ENCODE measurements around the gene KLC1. TPM values are rescaled to one million over a fixed set of nuclear protein-coding genes. Genes with fewer than 3 reads are reported as not detected.

KLC1 gene
- total and polyA plus RNA-seq, 2 of the 13 experiments (the other 11 are each of a cell fraction or from before 2014, with no cell fraction given) = 53.2 to 63.5 TPM

- Histone ChIP-seq H3K9me3 (ENCODE audit: low read length) (no peaks in the 10 kb centered on the region), H4K20me1 (ENCODE audit: insufficient read depth, low read length) (peaks cover 26% of the 10 kb centered on the region), H3K79me2 (ENCODE audit: insufficient read depth, low read length) (peaks cover 42% of the 10 kb centered on the region), H2AFZ (ENCODE audit: low read length) (no peak overlapping the region), H3K4me2 (ENCODE audit: low read depth, low read length) (peak overlapping the region; percentile 96), H3K27ac (ENCODE audit: extremely low read length, insufficient read depth, low read length) (peak overlapping the region; percentile 87), H3K4me3 (replicated peaks in 1 of 3; ENCODE audit: insufficient read depth in 1 of 3, low read depth in 2 of 3, low read length in 3 of 3) (peak overlapping the region; percentile 86 to 99 (median 98)), H3K9ac (ENCODE audit: insufficient read depth, low read depth, low read length) (peak overlapping the region; percentile 94), H3K36me3 (replicated peaks in 1 of 2; ENCODE audit: control insufficient read depth in 1 of 2, insufficient read depth in 2 of 2, low read length in 2 of 2) (no peaks in the 10 kb centered on the region), H3K27me3 (ENCODE audit: control insufficient read depth in 1 of 2, insufficient read depth in 2 of 2, low read length in 2 of 2) (no peaks in the 10 kb centered on the region; a peak in 1 of 5 replicates), H3K4me1 (ENCODE audit: insufficient read depth, low read length) (peaks cover 45% of the 10 kb centered on the region)
- in situ Hi-C loops (cut with HindIII; ENCODE audit: extremely low pct_ligation_motif_present, low pct_unique_long_range_greater_than_20kb) = no loop called here
- intact Hi-C loops (cut with micrococcal nuclease; ENCODE audit: unreplicated experiment) = no loop called here
- FAIRE-seq (no peak), DNase-seq (ENCODE audit: low spot score) (no peak), ATAC-seq (peak; percentile 24)
- no TSS peak for BruUV-seq (replicated peaks)
- ChIA-PET POLR2A (interaction anchor here (1.4 to 2.4 kb wide), 2 partner anchors 12 to 68 kb away, joined by 3 to 8 read pairs; partner anchors contain the start of gene BAG5), CTCF (ENCODE audit: low intra/inter-chr PET ratio, low total read pairs) (no interaction called here)
- 3% methylated on average over 19 of the region's 71 CpGs for WGBS (ENCODE audit: low lambda C conversion rate)
- TF ChIP-seq SAP130 (CRISPR knock-in tag; IDR thresholded peaks at IDR 0.05; ENCODE audit: low read depth) = peak; percentile 54; the same call in 1 of the 2 replicates
- TF ChIP-seq ZNF451 (CRISPR knock-in tag; IDR thresholded peaks at IDR 0.05) = peak; percentile 1; the same call in 1 of the 2 replicates
- TF ChIP-seq, protein P1, sequence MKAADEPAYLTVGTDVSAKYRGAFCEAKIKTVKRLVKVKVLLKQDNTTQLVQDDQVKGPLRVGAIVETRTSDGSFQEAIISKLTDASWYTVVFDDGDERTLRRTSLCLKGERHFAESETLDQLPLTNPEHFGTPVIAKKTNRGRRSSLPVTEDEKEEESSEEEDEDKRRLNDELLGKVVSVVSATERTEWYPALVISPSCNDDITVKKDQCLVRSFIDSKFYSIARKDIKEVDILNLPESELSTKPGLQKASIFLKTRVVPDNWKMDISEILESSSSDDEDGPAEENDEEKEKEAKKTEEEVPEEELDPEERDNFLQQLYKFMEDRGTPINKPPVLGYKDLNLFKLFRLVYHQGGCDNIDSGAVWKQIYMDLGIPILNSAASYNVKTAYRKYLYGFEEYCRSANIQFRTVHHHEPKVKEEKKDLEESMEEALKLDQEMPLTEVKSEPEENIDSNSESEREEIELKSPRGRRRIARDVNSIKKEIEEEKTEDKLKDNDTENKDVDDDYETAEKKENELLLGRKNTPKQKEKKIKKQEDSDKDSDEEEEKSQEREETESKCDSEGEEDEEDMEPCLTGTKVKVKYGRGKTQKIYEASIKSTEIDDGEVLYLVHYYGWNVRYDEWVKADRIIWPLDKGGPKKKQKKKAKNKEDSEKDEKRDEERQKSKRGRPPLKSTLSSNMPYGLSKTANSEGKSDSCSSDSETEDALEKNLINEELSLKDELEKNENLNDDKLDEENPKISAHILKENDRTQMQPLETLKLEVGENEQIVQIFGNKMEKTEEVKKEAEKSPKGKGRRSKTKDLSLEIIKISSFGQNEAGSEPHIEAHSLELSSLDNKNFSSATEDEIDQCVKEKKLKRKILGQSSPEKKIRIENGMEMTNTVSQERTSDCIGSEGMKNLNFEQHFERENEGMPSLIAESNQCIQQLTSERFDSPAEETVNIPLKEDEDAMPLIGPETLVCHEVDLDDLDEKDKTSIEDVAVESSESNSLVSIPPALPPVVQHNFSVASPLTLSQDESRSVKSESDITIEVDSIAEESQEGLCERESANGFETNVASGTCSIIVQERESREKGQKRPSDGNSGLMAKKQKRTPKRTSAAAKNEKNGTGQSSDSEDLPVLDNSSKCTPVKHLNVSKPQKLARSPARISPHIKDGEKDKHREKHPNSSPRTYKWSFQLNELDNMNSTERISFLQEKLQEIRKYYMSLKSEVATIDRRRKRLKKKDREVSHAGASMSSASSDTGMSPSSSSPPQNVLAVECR (CRISPR knock-in tag; IDR thresholded peaks at IDR 0.05; ENCODE audit: borderline replicate concordance) = peak; percentile 62
- TF ChIP-seq CREB3 (CRISPR knock-in tag; IDR thresholded peaks at IDR 0.05) = no peak; the same call in 1 of the 2 replicates
- TF ChIP-seq NR2C2 (CRISPR knock-in tag; IDR thresholded peaks at IDR 0.05; ENCODE audit: borderline replicate concordance) = no peak
- no peak for TF ChIP-seq TCF12 (IDR thresholded peaks at IDR 0.05)
- peak; percentile 11; the same call in 1 of the 2 replicates for TF ChIP-seq TCF12 (CRISPR knock-in tag; IDR thresholded peaks at IDR 0.05)
- TF ChIP-seq ZNF235 (CRISPR knock-in tag; IDR thresholded peaks at IDR 0.05; ENCODE audit: borderline replicate concordance) = 0 out of 2 replicates have a peak, but pooled peaks have one; percentile 10
- TF ChIP-seq, protein P2, sequence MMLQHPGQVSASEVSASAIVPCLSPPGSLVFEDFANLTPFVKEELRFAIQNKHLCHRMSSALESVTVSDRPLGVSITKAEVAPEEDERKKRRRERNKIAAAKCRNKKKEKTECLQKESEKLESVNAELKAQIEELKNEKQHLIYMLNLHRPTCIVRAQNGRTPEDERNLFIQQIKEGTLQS (CRISPR knock-in tag; IDR thresholded peaks at IDR 0.05) = 0 out of 2 replicates have a peak, but pooled peaks have one; percentile 15
- TF ChIP-seq ZNF572 (CRISPR knock-in tag; IDR thresholded peaks at IDR 0.05) = 0 out of 2 replicates have a peak, but pooled peaks have one; percentile 28
- peak; percentile 19; the same call in 1 of the 2 replicates for TF ChIP-seq PHF21A (CRISPR knock-in tag; IDR thresholded peaks at IDR 0.05)
- TF ChIP-seq, protein P3, sequence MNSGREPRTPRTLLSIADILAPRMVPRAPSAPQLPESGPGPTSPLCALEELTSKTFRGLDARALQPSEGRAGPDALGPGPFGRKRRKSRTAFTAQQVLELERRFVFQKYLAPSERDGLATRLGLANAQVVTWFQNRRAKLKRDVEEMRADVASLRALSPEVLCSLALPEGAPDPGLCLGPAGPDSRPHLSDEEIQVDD (CRISPR knock-in tag; IDR thresholded peaks at IDR 0.05; ENCODE audit: borderline replicate concordance) = no peak
- no peak for TF ChIP-seq PITX1 (CRISPR knock-in tag; IDR thresholded peaks at IDR 0.05)
- 0 out of 2 replicates have a peak, but pooled peaks have one; percentile 31 for TF ChIP-seq ZNF878 (CRISPR knock-in tag; IDR thresholded peaks at IDR 0.05)
- TF ChIP-seq, protein P4, sequence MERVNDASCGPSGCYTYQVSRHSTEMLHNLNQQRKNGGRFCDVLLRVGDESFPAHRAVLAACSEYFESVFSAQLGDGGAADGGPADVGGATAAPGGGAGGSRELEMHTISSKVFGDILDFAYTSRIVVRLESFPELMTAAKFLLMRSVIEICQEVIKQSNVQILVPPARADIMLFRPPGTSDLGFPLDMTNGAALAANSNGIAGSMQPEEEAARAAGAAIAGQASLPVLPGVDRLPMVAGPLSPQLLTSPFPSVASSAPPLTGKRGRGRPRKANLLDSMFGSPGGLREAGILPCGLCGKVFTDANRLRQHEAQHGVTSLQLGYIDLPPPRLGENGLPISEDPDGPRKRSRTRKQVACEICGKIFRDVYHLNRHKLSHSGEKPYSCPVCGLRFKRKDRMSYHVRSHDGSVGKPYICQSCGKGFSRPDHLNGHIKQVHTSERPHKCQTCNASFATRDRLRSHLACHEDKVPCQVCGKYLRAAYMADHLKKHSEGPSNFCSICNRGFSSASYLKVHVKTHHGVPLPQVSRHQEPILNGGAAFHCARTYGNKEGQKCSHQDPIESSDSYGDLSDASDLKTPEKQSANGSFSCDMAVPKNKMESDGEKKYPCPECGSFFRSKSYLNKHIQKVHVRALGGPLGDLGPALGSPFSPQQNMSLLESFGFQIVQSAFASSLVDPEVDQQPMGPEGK (CRISPR knock-in tag; IDR thresholded peaks at IDR 0.05) = 0 out of 2 replicates have a peak, but pooled peaks have one; percentile 38
- peak; percentile 37; the same call in 1 of the 2 replicates for TF ChIP-seq SIN3A (IDR thresholded peaks at IDR 0.05; ENCODE audit: borderline replicate concordance, low read depth, low read length)
Observed at GRCh38 chr14:103629503-103630121, 601 bp downstream of the KLC1 start.

Data from HepG2 (cell line).